Central memory CD4-positive, alpha-beta T cell (primary cell): ENCODE measurements around the gene HPSE2.

Source experiments
- DNase-seq: peaks from one replicate; pipeline ENCODE4 v3.0.0; 2022

The HPSE2 gene

GRCh38 chr10:98423691-98424120 is 811.9 kb downstream of the HPSE2 start:
- no peak for DNase-seq

DNA sequence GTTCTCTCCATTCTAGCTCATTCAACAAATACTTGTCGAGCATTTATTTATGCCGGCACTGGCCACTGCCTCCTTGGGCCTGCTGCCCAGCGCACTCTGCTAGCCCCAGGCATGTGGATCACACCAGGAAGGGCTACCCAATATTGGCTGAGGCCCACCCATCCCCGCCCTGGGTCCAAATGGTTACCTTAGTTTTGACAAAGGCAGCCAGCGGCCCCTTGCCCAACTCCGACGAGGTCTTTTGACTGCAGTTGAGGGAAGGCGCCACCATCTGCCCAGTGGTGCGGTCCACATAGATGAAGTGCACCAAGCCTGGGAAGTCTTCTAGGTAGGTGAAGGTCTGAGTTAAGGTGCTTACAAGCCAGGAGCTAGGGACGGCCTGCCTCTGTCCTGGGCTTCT is 813.5 kb downstream of the HPSE2 start:
- DNase-seq: no peak

- DNase-seq: no peak
Measured at GRCh38 chr10:98420786-98421185, 814.9 kb downstream of the HPSE2 start.

GRCh38 chr10:98419469-98420261 is 816.0 kb downstream of the HPSE2 start:
- DNase-seq: no peak

DNA sequence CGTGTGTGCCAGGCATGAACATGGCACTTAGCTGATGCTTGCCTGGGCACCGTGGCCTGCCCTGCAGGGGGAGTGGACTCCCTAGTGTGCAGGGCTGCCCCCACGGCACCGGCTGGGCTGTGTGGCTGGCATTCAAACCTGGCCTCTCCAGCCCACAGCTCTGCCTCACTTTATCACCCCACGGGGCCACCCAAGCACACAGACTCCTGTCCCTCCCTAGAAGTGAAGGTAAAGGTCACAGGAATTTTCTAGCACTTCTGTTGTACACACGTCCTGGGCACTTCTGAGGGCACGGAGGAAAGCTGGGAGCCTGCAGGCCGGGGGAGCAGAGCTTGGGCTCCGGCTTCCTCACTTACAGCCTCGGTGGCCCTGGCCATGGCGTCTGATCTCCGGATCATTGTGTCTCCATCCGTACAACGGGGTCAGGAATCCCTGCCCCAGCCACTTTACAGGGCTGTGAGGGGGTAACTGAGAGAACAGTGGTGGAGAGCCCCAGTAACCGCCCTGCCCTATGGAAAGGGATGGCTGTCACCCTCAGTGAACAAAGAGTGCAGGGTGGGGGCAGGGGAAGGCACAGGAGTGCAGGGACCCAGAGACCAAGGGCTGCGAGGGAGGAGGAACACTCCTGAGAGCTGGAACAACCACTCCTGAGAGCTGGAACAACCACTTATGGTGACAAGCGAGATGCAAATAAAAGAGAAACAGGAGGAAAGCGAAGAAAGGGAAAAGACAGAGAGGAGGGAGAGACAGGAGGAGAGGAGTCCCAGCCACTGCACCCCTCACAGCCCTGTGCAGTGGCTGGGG is 816.8 kb downstream of the HPSE2 start:
- DNase-seq: no peak

GRCh38 chr10:98417973-98418664 is 817.5 kb downstream of the HPSE2 start:
- DNase-seq: no peak

DNA sequence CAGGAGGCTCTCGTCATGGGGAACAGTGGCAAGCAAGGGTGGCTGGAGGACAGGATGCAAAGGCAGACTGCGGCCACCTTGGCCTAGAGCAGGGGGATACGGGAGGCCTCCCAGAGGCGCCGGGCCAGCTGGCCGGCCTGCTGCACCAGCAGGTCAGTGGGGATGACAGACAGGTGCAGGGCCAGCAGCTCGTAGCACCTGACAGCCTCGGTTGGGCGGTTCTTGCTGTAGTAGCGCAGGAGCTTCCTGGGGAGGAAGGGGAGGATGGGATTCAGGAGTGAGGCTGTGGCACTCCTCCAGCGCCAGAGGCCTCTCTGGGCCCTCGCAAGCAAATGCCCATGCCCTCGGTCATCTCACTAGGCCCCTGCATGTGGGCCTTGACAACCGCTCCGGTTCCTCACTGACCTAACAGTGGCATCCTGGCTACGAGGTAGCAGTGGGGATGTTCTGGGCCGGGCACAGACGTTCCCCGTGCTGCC is 818.1 kb downstream of the HPSE2 start:
- DNase-seq: no peak

DNA sequence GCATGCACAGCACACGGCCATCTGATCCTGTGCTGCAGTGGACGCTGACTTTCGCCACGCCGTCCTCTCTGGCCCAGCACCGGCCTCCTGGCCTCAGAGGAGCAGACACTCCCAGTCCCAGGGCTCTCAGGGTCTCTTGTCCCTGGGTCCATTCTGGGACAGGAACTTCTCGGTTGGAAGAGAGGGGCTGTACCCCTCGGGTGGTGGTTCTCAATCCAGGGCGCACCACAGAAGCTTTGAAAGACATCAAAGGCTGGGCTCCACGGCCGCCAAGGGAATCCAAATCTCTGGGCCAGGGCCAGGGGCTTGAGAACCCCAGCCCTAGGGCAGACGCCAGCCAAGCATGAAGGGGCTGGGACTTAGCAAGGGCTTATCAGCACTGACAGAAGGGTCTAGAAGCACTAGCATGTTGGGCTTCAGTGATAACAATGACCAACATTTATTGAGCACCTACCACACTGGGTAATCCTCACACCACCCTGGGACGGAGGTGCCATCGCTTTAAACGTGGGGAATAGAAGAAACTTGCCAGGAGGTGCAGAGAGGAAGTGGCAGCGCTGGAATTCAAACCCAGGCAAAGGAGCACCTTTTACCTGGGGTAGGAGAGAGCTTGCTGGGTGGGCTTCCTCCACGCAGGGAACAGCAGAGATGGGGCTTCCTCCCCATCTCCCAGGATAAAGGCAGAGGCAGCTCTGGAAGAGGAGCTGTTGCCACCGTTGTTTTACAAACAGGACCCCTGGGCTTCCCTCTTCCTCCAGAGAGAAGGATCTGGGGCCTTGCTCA is 818.9 kb downstream of the HPSE2 start:
- no peak for DNase-seq

GRCh38 chr10:98415731-98416119 is 819.9 kb downstream of the HPSE2 start:
- no peak for DNase-seq

DNA sequence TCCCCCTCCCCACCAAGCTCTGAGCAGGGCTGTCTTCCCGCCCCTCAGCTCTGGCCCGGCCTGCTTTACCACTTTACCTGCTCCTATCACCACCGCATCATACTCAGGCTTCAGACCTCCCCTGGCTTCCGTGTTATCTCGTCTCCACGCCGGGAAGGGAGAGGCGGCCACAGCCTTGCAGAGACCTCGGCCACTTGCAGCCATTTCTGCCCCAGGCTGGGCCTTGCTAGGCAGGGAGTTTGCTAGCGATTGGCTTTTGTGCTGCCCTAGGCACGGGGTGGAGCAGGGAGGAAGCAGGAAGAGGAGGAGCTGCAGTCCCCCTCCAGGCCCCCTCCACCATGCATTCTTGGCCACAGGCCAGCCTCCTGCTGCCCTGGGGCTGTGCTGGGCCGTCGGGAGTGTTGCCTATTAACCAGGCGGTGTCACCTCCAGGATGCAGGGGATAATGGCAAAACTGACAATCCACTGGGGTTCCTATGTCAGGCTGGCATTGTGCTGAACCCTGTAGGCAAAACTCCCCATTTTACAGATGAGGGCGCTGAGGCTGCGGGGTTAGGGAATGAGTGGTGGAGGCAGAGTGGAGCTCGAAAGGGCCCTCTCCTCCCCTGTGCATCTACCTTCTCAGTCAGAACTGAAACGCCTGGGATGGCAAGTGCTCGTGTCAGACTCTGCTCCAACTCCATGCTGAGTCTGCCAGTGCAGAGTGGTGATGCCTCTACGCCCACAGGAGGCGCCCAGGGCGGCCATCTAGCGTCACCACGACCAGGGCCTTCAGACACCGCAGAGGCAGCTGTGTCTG is 820.5 kb downstream of the HPSE2 start, which contains the start of gene PYROXD2:
PYROXD2 (minus strand) TSS at position 251 of the 799 bp plus-strand sequence; CDS start at position 204, 47 bp downstream.
- peak; percentile 40 for DNase-seq

DNA sequence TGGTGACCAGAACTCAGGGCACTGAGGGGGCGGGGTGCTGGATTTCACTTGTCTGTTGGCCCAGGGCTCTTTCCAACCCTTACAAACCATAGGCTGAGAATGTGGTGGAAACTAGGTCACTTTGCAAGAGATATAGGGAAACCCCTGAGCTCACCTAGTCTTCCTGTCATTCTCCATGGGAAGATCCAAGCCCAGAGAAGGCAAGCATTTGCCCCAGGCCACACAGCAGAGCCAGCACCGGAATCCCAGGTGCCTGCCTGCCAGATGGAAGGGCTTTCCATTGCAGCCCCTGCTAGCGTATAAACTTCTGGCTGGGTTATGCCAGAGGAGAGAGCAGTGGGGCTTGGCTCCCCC is 821.1 kb downstream of the HPSE2 start:
- no peak for DNase-seq

GRCh38 chr10:98411768-98412167 is 823.9 kb downstream of the HPSE2 start:
- DNase-seq: no peak

GRCh38 chr10:98411166-98411565 is 824.5 kb downstream of the HPSE2 start:
- DNase-seq: no peak

- no peak for DNase-seq
Measured at GRCh38 chr10:98410759-98411158, 824.9 kb downstream of the HPSE2 start.

- DNase-seq: no peak
Measured at GRCh38 chr10:98410135-98410743, 825.4 kb downstream of the HPSE2 start.

- no peak for DNase-seq
Measured at GRCh38 chr10:98408799-98409198, 826.9 kb downstream of the HPSE2 start.

- DNase-seq: no peak
Measured at GRCh38 chr10:98407744-98408241, 827.9 kb downstream of the HPSE2 start.
